Measurements from ENCODE around the gene SCN10A.

GRCh38 chr3:38724392-38724736 is 91.7 kb downstream of the SCN10A start:
- TF ChIP-seq CTCF (IDR thresholded peaks at IDR 0.05), result no peak
- TF ChIP-seq POLR2A (IDR thresholded peaks at IDR 0.05; ENCODE audit: low read depth), result no peak
